Astrocyte (in vitro differentiated cells and primary cell): Measurements from ENCODE around the gene PLPP4.

Source experiments
- EZH2 ChIP-seq: IDR thresholded peaks from 2 replicates; pipeline ENCODE4 v1.6.1; 2012; ENCODE audit warnings: mild to moderate bottlenecking, low read length, inconsistent platforms; ENCODE audit not compliant: insufficient read depth
- TF ChIP-seq, protein P1 (sequence below): IDR thresholded peaks from 2 replicates; pipeline ENCODE4 v1.5.1; 2011; ENCODE audit warnings: low read depth, mild to moderate bottlenecking, inconsistent platforms, low read length, moderate library complexity; ENCODE audit not compliant: insufficient read depth

GRCh38 chr10:120511165-120511564 is 54.1 kb downstream of the PLPP4 start:
- TF ChIP-seq, protein P1, sequence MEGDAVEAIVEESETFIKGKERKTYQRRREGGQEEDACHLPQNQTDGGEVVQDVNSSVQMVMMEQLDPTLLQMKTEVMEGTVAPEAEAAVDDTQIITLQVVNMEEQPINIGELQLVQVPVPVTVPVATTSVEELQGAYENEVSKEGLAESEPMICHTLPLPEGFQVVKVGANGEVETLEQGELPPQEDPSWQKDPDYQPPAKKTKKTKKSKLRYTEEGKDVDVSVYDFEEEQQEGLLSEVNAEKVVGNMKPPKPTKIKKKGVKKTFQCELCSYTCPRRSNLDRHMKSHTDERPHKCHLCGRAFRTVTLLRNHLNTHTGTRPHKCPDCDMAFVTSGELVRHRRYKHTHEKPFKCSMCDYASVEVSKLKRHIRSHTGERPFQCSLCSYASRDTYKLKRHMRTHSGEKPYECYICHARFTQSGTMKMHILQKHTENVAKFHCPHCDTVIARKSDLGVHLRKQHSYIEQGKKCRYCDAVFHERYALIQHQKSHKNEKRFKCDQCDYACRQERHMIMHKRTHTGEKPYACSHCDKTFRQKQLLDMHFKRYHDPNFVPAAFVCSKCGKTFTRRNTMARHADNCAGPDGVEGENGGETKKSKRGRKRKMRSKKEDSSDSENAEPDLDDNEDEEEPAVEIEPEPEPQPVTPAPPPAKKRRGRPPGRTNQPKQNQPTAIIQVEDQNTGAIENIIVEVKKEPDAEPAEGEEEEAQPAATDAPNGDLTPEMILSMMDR, result no peak
- no peak for TF ChIP-seq EZH2
